GM12878 (cell line): ENCODE measurements around the gene SNRPD3. TPM values are rescaled to one million over a fixed set of nuclear protein-coding genes. Genes with fewer than 3 reads are reported as not detected.

Experiments used
- BACH1 ChIP-seq: fragments of 450-650 bp; IDR thresholded peaks from 2 replicates; pipeline ENCODE4 v1.6.1; 2017; ENCODE audit warnings: mild to moderate bottlenecking, borderline replicate concordance
- BCL11A ChIP-seq: IDR thresholded peaks from 2 replicates; pipeline ENCODE4 v1.6.1; 2011; ENCODE audit warnings: low read depth, low read length
- BRCA1 ChIP-seq: IDR thresholded peaks from 2 replicates; pipeline ENCODE4 v1.6.1; 2011; ENCODE audit warnings: low read depth, low read length, improper control_type of control experiment
- CBX3 ChIP-seq: fragments of 200-600 bp; sonication (generic); IDR thresholded peaks from 2 replicates; pipeline ENCODE4 v1.6.1; 2016; ENCODE audit warnings: low read depth, borderline replicate concordance
- GABPA ChIP-seq: IDR thresholded peaks from 2 replicates; pipeline ENCODE4 v1.6.1; 2014; ENCODE audit warnings: antibody characterized with exemption, low read depth, mild to moderate bottlenecking, inconsistent platforms
- MTA3 ChIP-seq: IDR thresholded peaks from 2 replicates; pipeline ENCODE4 v1.6.1; 2012; ENCODE audit warnings: low read length, inconsistent platforms, borderline replicate concordance
- NR2C2 ChIP-seq: IDR thresholded peaks from 2 replicates; pipeline ENCODE4 v1.6.1; 2011; ENCODE audit warnings: borderline replicate concordance, low read depth; ENCODE audit not compliant: control insufficient read depth, insufficient read length
- PAX5 ChIP-seq: IDR thresholded peaks from 2 replicates; pipeline ENCODE4 v1.6.1; 2011; ENCODE audit warnings: low read depth, low read length, borderline replicate concordance
- POLR2A ChIP-seq: IDR thresholded peaks from 2 replicates; pipeline ENCODE4 v1.6.1; 2011; ENCODE audit warnings: low read depth, mild to moderate bottlenecking, low read length
- POLR2AphosphoS2 ChIP-seq: IDR thresholded peaks from 2 replicates; pipeline ENCODE4 v1.6.1; 2011; ENCODE audit warnings: low read depth, mild to moderate bottlenecking, low read length, improper control_type of control experiment, moderate library complexity
- RAD21 ChIP-seq: IDR thresholded peaks from 2 replicates; pipeline ENCODE4 v1.6.1; 2011; ENCODE audit warnings: mild to moderate bottlenecking, low read depth, low read length, moderate library complexity; ENCODE audit not compliant: insufficient read depth
- RAD51 ChIP-seq: fragments of 450-650 bp; IDR thresholded peaks from 2 replicates; pipeline ENCODE4 v1.6.1; 2016; ENCODE audit warnings: moderate library complexity, mild to moderate bottlenecking, inconsistent platforms
- RELB ChIP-seq: fragments of 450-650 bp; IDR thresholded peaks from 2 replicates; pipeline ENCODE4 v1.6.1; 2017; ENCODE audit warnings: low read depth, mild to moderate bottlenecking, moderate library complexity
- RUNX3 ChIP-seq: IDR thresholded peaks from 2 replicates; pipeline ENCODE4 v1.6.1; 2012; ENCODE audit warnings: low read length, inconsistent platforms
- SIN3A ChIP-seq: IDR thresholded peaks from 2 replicates; pipeline ENCODE4 v1.6.1; 2012; ENCODE audit warnings: low read depth, low read length, improper control_type of control experiment
- SMC3 ChIP-seq: IDR thresholded peaks from 2 replicates; pipeline ENCODE4 v1.6.1; 2011; ENCODE audit warnings: low read length, improper control_type of control experiment, borderline replicate concordance
- ZBTB33 ChIP-seq: fragments of 450-650 bp; IDR thresholded peaks from 2 replicates; pipeline ENCODE4 v1.6.1; 2017; ENCODE audit warnings: mild to moderate bottlenecking
- polyA plus RNA-seq, 11 experiments: library from polyadenylated mRNA; depleted of rRNA in 4 of 11; unstranded in 6 of 11; stranded (reverse) in 5 of 11; fragments of >200 nt; fragmentation: Nextera tagmentation in 4 of 11; fragmentation: Illumina TruSeq in 1 of 11; extraction: Ambion mirVana in 4 of 11; extraction: Trizol in 1 of 11; gene quantifications; 1 replicate in 1 of 11; 2 replicates in 10 of 11; pipeline versions ENCODE4 v1.2.1 to v1.2.3, GENCODE V29; 2011 to 2016; ENCODE audit warnings: inconsistent platforms in 2 of 11, missing spikeins in 2 of 11, low read depth in 1 of 11
- total RNA-seq, 4 experiments: library from RNA; depleted of rRNA in 3 of 4; stranded (reverse); fragments of >200 nt in 3 of 4; fragmentation: Illumina TruSeq in 1 of 4; extraction: Trizol in 1 of 4; gene quantifications; 2 replicates each; pipeline versions ENCODE4 v1.2.1 to v1.2.3, GENCODE V29; 2013 to 2021
- TF ChIP-seq, protein P1 (sequence below): fragments of 450-650 bp; formaldehyde crosslinking; IDR thresholded peaks from 2 replicates; pipeline ENCODE4 v1.5.0; 2022; ENCODE audit warnings: mild to moderate bottlenecking, missing genetic modification characterization
- TF ChIP-seq, protein P2 (sequence below): fragments of 450-650 bp; IDR thresholded peaks from 2 replicates; pipeline ENCODE4 v1.6.1; 2017; ENCODE audit warnings: antibody characterized with exemption, mild to moderate bottlenecking, moderate library complexity

Gene SNRPD3
- total and polyA plus RNA-seq, 10 of the 15 experiments (the other 5 are each of a cell fraction or from before 2014, with no cell fraction given) = 112 to 324 (median 242) TPM

DNA sequence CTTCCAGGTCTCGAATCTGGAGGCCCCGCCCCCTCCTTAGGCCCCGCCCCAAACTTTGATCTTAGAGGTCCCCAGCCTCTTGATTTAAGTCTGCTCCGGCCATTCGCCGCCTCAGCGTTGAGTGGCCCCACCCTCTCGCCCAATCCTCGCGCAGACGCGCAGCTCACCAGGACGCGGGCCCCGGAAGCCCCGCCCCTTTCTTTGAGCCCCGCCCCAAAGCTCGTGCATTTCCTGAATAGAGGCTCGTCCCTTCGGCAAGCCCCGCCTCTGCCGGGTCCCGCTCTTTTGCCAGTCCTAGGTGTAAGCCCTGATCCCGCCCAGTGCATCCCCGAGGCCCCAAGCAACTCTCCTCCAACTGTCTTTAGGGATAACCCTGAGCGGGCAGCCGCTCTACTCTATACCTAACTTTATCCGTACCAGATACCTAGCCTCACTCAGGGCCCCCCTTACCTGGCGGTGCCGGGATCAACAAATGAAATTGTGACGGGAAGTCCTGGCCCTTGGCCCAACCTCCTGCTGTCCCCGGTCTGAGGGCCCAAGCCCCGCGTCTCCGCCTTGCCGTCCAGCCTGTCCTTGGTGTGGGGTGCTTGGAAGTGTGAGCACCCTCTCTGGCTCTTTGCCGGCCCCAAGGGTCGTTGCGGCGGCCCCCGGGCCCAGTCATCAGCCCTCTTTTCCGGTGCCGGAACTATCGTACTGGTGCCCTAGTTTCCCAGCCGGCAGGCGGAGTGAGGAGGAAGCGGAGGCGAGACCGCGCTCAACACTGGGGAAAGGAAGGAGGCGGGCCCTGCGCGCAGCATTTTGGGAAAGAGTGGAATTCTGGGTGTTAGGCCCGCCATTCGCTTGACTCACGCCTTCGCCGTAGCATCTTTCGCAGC lies at the start of gene SNRPD3 (continued):
- TF ChIP-seq BRCA1 (no peak), NR2C2 (no peak), RUNX3 (peak; percentile 71), SIN3A (peak; percentile 94), RAD21 (no peak), BACH1 (peak; percentile 49; the same call in 1 of the 2 replicates), CBX3 (no peak), SMC3 (no peak), POLR2A (peak; percentile 90), POLR2AphosphoS2 (peak; percentile 82), ZBTB33 (no peak), GABPA (peak; percentile 97), RAD51 (no peak), BCL11A (no peak), PAX5 (no peak; the same call in 1 of the 2 replicates), RELB (peak; percentile 99), MTA3 (no peak)
- TF ChIP-seq, protein P1, sequence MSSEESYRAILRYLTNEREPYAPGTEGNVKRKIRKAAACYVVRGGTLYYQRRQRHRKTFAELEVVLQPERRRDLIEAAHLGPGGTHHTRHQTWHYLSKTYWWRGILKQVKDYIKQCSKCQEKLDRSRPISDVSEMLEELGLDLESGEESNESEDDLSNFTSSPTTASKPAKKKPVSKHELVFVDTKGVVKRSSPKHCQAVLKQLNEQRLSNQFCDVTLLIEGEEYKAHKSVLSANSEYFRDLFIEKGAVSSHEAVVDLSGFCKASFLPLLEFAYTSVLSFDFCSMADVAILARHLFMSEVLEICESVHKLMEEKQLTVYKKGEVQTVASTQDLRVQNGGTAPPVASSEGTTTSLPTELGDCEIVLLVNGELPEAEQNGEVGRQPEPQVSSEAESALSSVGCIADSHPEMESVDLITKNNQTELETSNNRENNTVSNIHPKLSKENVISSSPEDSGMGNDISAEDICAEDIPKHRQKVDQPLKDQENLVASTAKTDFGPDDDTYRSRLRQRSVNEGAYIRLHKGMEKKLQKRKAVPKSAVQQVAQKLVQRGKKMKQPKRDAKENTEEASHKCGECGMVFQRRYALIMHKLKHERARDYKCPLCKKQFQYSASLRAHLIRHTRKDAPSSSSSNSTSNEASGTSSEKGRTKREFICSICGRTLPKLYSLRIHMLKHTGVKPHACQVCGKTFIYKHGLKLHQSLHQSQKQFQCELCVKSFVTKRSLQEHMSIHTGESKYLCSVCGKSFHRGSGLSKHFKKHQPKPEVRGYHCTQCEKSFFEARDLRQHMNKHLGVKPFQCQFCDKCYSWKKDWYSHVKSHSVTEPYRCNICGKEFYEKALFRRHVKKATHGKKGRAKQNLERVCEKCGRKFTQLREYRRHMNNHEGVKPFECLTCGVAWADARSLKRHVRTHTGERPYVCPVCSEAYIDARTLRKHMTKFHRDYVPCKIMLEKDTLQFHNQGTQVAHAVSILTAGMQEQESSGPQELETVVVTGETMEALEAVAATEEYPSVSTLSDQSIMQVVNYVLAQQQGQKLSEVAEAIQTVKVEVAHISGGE = peak; percentile 94
- TF ChIP-seq, protein P2, sequence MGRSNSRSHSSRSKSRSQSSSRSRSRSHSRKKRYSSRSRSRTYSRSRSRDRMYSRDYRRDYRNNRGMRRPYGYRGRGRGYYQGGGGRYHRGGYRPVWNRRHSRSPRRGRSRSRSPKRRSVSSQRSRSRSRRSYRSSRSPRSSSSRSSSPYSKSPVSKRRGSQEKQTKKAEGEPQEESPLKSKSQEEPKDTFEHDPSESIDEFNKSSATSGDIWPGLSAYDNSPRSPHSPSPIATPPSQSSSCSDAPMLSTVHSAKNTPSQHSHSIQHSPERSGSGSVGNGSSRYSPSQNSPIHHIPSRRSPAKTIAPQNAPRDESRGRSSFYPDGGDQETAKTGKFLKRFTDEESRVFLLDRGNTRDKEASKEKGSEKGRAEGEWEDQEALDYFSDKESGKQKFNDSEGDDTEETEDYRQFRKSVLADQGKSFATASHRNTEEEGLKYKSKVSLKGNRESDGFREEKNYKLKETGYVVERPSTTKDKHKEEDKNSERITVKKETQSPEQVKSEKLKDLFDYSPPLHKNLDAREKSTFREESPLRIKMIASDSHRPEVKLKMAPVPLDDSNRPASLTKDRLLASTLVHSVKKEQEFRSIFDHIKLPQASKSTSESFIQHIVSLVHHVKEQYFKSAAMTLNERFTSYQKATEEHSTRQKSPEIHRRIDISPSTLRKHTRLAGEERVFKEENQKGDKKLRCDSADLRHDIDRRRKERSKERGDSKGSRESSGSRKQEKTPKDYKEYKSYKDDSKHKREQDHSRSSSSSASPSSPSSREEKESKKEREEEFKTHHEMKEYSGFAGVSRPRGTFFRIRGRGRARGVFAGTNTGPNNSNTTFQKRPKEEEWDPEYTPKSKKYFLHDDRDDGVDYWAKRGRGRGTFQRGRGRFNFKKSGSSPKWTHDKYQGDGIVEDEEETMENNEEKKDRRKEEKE = no peak
